CD1c-positive myeloid dendritic cell (primary cell): Measurements from ENCODE around the gene ERBB2.
A peak's percentile ranks its signal among the peaks of the same experiment; 100 is the strongest.
"Not testable (repeated sequence)": the region's sequence is repeated elsewhere in the genome, so short reads cannot be mapped to it uniquely, and the experiment has no call there.

Source experiments
- DNase-seq: peaks from one replicate; pipeline ENCODE4 v3.0.0-alpha.2; 2016; ENCODE audit errors: extremely low spot score

The ERBB2 gene

DNA sequence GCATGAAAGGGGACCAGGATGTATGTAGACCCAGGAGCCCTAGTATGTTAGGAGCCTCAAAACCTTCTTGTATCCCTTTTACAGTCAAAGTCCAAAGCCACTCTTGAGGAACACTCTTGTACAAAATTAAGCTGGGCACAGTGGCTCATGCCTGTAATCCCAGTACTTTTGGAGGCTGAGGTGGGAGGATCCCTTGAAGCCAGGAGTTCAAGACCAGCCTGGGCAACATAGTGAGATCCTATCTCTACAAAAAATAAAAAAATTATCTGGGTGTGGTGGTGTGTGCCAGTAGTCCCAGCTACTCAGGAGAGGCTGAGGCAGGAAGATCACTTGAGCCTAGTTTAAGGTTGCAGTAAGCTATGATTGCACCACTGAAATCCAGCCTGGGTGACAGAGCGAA, 26.1 kb downstream of the ERBB2 start:
- DNase-seq = not testable (repeated sequence)

DNA sequence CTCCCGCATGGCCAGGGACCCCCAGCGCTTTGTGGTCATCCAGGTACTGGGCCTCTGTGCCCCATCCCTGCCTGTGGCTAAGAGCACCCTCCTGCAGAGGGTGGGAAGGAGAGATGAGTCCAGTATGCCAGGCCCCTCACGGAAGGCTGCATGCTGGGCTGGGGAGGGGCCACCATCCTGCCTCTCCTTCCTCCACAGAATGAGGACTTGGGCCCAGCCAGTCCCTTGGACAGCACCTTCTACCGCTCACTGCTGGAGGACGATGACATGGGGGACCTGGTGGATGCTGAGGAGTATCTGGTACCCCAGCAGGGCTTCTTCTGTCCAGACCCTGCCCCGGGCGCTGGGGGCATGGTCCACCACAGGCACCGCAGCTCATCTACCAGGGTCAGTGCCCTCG, 26.8 kb downstream of the ERBB2 start:
- DNase-seq = no peak

DNA sequence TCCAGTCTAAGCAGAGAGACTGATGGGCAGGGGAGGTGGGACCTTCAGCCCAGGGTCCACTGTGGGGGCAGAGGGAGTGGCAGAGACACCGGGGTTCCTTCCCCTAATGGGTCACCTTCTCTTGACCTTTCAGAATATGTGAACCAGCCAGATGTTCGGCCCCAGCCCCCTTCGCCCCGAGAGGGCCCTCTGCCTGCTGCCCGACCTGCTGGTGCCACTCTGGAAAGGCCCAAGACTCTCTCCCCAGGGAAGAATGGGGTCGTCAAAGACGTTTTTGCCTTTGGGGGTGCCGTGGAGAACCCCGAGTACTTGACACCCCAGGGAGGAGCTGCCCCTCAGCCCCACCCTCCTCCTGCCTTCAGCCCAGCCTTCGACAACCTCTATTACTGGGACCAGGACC, 27.7 kb downstream of the ERBB2 start:
- DNase-seq = no peak

DNA sequence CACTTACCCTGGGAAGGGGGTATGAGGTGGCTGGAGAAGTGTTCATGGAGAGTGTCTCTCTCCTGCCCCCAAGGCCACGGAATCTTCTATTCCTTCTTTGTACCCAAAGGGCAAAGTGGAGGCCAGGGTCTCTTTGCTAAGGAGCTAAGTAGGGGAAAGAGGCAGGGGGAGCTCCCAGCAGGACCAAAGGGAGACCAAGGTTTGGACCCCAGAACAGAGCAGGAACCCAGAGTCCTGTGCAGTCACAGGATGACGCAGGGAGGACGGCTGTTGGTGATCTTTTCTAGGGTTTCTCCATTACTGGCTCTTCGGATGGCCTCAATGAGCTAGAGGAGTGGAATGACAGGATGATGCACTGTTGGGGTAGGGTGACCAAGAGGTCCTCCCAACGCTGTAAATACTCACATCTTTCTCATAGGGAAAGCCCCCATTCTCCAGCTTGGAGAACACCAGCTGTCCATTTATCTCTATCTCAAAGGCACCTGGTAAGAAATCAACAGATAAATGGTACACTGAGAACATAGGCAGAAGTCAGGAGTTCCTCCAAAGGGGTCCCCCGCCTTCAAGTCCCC, 29.5 kb downstream of the ERBB2 start:
- no peak for DNase-seq

DNA sequence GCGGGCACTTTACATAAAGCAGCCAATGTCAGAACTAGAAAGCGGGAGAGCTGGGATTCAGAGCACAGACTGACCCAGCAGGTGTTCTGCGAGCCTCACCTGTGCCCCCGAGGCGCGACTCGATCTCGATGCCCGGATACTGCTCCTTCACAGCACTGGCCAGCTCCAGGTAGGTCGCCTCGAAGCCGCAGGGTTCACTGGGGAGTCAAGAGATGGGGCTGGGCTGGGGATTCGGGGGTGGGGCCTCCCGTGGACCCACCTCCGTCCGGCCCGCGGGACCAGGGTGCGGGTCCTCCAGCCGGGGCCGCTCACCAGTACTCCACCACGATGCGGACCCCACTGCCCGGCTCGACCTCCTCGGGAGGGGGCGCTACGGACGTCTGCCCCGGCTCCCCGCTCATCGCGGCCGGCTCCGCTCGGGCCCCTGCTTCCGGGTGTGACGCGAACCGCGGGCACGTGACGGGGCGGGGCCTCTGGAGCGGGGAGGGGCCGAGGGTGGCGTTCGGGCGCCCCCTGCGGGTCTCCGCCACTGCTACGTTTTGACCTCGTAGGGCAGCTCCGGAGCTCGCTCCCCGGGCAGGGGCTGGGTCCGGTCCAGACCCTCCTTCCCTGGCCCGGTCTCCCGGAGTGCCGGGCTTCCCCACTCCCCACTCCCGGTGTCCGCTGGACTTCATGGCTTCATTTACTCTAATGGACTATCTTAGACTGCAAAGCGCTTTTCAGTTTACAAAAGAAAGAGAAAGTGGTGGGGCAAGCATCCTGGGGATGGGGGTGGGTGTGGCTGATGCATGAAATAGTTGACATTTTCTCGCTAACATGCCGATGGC, 30.4 kb downstream of the ERBB2 start, which contains the start of gene MIEN1:
Gene MIEN1, minus strand, starts transcription at position 438 of the 827 bp plus-strand sequence. Its CDS starts 37 bp downstream, at position 401.
- DNase-seq = peak; percentile 95

DNA sequence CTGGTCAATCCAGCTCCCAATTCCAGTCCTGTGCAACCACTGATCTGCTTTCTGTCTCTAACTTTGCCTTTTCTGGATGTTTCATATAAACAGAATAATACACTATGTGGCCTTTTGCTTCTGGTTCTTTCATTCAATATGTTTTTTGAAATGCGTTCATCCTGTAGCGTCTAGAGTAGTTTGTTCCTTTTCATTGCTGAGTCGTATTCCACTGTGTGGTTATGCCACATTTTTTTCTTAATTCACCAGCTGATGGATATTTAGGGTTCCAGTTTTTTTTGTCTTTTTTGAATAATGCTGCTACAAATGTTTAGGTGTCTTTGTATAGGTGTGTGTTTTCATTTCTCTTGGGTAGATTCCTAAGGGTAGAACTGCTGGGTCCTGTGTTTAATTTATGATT, 32.7 kb downstream of the ERBB2 start:
- no peak for DNase-seq

DNA sequence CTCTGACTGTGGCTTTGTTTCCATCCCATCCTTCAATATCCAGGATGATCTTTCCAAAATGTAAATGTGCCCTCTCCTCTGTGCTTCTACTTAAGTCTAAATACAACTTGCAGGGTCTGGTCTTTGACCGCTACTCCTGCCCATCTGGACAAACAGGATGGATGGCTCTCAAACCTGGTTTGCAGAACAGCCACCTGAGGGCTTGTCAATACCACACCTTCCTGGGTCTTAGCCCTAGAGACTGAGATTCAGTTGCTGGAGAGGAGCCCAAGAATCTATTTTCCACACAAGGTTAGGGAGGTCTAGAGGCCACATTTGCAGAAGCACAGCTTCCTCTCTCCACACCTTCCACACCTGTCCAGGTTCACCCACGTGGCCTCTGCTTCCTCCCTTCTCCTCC, 36.0 kb downstream of the ERBB2 start:
- DNase-seq = no peak

DNA sequence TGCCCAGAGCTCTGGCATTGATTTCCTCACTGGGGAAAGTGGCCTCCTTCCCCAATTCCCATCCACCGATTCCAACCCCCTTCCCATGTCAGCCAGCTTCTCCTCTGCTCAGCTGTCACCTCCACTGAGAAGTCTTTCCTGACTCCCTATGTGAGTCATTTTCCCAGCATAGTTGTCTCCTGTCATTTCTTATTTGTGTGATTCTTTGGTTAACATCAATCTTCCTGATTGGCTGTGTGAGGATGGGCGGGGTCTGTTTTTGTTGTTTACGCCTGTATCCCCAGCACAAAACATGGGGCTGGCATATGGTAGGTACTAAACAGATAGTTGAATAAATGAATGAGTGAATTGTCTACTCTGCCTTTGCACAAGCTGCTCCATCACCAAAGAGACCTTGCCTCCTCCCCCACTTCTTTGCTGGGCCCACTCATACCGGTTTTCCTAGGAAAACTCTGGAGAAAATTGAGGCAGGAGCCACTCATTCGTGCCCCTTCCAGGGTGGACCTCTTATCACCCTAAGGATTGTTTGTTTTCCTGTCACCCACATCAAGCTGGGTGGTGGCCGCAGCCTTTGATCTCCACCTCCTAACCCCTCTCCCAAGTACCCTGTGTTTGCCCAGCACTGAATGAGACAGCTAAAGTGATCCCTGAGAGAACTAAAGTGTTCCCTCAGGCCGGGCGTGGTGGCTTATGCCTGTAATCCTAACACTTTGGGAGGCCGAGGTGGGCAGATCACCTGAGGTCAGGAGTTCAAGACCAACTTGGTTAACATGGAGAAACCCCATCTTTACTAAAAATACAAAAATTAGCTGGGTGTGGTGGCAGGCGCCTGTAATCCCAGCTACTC, 36.7 kb downstream of the ERBB2 start:
- DNase-seq = no peak

DNA sequence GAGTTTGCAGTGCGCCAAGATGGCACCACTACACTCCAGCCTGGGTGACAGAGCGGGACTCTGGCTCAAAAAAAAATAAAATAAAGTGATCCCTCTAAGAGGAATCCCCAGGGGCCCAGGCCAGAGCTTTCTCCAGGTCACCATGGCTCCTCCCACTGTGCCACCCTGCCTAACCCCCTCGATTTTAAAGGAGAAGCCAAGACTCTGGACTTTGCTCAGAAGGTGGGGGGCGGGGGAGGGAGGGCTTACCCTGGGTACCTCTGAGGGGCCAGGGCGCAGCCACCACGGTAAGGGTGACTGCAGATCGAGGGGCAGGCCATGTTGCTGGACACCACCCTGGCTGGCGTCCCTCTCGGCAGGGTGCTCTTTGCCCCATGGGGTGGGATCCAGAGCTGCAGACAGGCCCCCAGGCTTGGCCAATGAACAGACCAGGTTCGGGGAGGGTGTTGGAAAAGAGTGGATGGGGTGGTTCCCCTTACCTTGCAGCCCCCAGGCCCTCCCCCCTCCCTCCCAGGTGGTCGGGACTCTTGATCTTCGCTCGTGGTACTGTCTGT, 37.4 kb downstream of the ERBB2 start:
- DNase-seq = no peak

DNA sequence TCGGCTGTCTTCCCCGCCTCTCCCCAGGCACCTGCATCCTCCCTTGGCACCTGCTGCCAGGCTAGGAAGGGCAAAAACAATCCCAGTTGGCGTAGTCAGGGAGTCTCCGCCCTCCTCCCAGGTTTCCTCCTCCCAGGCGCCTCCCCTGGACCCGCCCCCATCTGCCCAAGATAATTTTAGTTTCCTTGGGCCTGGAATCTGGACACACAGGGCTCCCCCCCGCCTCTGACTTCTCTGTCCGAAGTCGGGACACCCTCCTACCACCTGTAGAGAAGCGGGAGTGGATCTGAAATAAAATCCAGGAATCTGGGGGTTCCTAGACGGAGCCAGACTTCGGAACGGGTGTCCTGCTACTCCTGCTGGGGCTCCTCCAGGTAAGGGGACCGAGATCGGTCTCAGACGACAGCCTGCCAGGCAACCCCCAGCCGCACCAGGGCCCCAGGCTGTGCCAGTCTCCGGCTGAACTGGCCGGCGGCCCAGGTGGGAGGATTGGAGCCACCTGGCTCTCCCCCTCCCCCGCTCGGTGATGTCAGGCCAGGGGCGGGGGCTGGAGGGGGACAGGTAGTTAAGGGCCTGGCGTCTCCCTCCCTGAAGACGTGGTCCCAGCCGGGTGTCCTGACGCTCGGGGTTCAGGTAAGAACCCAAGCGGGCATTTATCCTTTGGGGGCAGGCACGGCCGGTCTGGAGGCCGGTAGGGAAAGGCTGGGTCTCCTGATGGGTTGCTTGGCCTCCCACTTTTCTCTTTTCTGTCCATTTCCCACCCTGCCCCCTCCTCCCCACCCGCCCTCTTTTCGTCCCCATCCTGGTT, 38.1 kb downstream of the ERBB2 start, which contains the start of gene GRB7:
Gene GRB7, plus strand, starts transcription at position 179 of the 808 bp plus-strand sequence. CDS start 4,364 bp downstream, outside the sequence.
- DNase-seq = no peak

DNA sequence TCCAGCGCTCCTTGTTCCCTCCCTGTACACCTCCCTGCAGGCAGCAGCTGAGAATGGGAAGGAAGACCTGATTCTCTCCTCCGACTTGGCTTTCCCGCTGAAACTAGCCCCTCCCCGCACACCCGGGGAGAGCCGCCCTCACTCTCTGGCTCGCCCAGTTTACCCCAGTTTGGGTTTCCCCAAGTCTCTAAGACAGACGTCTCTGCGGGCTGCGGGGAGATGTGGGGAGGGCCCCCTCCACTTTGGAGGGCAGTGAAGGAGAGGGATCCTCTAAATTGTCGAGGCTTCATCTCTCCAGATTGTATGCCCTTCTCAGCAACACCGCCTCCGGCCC, 38.7 kb downstream of the ERBB2 start:
- DNase-seq = no peak

DNA sequence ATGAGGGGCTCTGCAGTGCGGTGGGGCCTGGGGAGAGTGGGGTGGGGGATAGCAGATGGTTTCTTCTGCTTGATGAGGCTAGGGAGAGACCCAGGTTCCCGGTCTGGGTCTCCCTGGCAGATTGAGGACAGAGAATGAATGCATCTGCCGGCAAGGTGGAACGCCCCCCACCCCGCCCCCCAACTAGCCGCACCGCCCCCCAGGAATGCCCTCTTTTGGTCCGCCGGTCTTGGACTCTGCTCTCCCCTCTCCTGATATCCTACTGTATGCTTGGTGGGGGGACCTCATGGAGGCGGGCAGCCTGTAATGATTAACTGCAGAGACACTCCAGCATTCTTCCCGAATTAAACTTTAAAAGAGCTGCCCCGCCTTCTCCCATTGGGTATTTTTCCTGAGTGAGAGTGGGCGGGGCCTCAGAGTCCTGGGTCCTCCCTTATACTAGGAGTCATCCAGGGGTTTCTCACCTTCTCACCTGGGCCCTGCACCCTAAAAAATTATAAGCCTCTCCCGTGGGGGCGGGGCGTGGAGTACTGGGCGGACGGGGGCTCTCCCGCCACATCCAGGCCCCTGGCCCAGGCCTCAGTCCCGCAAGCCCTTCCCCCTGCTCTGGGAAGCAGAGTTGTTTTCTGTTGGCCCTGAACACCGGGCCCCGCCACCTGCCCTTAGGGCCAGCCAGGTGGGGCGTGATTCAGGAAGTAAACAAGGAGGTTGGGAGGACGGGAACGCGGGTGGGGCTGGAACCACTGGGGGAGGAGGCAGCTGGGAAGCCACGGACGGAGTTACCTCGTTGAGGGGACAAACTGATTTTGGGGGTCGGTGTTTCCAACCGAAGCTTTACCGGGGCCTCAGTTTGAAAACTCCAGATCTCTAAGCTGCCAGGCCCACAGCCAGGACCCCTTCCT, 39.4 kb downstream of the ERBB2 start:
- no peak for DNase-seq

DNA sequence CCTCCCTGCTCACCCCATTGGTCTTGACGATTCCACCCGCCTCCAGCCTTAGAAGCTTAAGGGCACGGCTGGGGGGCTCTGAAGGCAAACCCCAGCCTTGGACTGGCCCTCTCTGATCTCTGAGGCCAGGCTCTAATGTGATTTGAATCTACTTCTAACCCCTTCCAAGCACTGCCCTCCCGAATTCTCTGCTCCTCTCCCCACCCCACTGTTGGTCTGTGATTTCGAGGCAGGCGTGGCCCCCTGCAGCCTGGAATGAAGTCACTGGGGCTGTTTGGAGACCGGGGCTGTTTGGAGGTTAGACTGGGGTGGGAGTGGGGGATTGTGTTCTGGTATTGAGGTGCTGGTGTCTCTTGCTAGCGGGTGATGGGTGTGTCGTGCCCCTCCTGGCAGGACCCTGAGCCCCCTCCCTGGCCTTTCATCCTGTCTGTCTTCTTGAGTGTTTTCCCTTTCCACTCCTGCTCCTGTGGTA, 40.1 kb downstream of the ERBB2 start:
- no peak for DNase-seq

DNA sequence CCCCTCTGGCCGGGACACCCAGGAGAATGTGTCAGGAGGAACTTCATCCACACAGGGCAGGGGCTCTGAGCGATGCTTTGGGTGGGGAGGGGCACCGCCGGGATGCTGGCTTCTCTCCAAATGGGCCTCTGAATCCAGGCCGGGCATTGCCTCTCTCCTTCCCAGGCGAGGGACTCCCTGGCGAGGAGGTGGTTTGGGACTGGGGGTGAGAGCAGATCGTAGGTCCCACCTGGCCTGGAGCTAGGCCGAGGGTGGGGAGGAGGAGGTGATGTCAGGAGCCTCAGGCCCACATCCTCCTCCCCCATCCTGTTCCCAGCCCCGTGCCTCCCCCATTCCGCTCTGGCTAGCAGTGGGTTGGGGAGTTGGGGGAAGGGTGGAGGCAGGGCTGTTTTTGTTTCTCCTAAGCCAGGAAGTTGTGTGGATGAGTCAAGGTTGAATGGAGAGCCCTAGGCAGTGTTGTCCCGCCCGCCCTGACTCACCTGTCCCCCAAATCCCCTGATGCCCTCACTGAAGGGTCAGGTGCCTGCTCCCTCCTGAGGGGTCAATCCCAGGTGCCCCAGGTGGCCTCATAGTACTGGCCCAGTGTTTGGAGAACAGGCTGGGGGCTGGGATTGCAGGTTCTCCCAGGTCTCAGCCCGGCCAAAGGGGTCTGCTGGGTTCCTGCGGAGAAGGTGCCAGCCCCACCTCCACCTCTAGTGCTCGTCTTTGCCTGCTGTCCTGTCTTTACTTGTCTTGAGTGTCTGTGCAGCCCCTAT, 40.7 kb downstream of the ERBB2 start:
- no peak for DNase-seq

DNA sequence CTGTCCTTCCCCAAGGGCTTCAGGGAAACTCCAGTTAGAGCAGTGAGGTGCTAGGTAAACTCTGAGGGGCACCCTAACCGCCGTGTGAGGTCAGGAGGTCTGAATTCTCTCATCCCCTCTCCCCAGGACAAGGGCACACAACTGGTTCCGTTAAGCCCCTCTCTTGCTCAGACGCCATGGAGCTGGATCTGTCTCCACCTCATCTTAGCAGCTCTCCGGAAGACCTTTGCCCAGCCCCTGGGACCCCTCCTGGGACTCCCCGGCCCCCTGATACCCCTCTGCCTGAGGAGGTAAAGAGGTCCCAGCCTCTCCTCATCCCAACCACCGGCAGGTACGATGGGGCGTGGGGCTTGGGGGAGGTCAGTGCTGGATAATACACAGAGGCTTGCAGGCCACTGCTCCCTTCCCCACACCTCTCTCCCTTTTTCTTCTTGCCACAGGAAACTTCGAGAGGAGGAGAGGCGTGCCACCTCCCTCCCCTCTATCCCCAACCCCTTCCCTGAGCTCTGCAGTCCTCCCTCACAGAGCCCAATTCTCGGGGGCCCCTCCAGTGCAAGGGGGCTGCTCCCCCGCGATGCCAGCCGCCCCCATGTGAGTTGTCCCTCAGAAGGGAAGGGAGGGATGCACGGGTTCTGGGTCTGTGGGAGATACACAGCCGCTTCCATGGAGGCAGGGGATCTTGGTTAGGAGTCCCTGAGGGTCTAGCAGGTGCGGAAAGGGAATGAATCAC, 42.4 kb downstream of the ERBB2 start:
- no peak for DNase-seq

DNA sequence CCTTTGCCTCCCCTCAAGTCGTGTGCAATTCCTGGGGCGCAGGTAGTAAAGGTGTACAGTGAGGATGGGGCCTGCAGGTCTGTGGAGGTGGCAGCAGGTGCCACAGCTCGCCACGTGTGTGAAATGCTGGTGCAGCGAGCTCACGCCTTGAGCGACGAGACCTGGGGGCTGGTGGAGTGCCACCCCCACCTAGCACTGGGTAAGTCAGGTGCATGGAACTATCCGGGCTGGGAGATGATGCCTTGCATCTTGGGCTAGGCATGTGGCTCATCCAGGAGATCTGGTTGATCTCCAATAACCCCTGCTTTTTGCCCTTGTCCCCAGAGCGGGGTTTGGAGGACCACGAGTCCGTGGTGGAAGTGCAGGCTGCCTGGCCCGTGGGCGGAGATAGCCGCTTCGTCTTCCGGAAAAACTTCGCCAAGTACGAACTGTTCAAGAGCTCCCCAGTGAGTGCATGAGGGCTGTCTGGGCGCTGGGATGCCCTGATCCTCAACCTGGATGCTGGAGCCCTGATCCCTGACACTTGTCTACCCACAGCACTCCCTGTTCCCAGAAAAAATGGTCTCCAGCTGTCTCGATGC, 43.1 kb downstream of the ERBB2 start:
- DNase-seq = no peak

DNA sequence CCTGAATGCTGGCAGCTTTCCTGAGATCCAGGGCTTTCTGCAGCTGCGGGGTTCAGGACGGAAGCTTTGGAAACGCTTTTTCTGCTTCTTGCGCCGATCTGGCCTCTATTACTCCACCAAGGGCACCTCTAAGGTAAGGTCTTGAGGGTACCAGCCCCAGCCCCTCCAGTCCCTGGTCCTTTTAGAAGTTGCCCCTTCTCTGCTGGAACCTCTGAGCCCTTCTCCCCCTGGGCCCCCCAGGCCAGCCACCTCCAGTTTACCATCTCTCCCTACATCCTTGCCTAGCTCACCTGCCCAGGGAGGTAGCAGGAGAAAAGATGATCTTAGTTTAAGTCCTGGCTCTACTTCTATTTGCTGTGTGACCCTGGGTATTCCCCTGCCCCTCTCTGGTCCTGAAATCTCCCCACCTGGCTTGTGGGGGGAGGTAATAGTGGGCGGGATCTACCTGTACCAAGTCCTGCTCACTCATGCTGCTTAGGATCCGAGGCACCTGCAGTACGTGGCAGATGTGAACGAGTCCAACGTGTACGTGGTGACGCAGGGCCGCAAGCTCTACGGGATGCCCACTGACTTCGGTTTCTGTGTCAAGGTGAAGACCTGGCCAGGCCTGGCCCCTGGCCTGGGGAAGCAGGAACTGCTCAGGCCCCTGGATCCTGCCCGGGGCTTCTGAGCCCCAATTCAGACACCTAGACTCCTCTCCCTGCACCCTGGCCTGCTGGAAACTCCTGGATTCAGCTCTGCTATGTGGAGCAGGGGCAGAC, 44.4 kb downstream of the ERBB2 start:
- DNase-seq = no peak

DNA sequence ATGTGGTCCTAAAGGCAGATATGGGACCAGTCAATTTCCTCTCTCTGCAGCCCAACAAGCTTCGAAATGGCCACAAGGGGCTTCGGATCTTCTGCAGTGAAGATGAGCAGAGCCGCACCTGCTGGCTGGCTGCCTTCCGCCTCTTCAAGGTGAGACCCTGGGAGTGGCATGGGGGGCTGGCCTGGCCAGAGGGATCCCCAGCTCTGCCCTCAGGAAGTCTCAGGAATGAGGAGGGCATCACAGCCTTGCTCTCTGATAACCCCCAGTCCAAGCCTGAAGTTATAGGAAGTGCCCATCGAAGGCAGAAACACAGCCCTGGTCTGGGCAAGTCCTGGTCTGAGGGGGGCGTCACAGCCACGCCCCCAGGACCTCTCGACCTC, 45.0 kb downstream of the ERBB2 start:
- DNase-seq = no peak
